HCT116 (cell line): Measurements from ENCODE around the gene CDIP1. TPM values are rescaled to one million over a fixed set of nuclear protein-coding genes. Genes with fewer than 3 reads are reported as not detected.

ENCODE experiments used
- ATAC-seq: fragments of 200-7000 bp; cut with Tn5 transposase; 2 replicates; pipeline ENCODE4 v1.9.1; 2020; ENCODE audit warnings: mild to moderate bottlenecking, moderate library complexity
- BruUV-seq: library from RNA; stranded (reverse); fragments of 400-500 nt; replicated peaks from 2 replicates; lab custom pipeline; 2021; lab: Mats Ljungman, UMichigan
- CTCF ChIA-PET: fragments of 300-600 bp; sonication (Branson Sonifier 250); formaldehyde crosslinking; loops from one replicate; lab custom pipeline; 2021; ENCODE audit warnings: antibody characterized with exemption; lab: Charles Lee
- POLR2A ChIA-PET: fragments of 300-600, 350-600 bp; sonication (Branson Sonifier 250); formaldehyde crosslinking; loops from one replicate; lab custom pipeline; 2021; ENCODE audit warnings: antibody characterized with exemption; lab: Charles Lee
- RAD21 ChIA-PET, 2 experiments: fragments of 300-600 bp; sonication (Branson Sonifier 250); formaldehyde crosslinking; loops; one replicate each; lab custom pipeline; 2023; ENCODE audit warnings: low total read pairs in 2 of 2; ENCODE audit not compliant: uncharacterized antibody in 2 of 2, unreplicated experiment in 2 of 2, low non-redundant PET in 1 of 2; lab: Charles Lee
- DNase-seq: peaks from one replicate; pipeline ENCODE4 v3.0.0-alpha.2; 2010; ENCODE audit warnings: low read depth, low spot score
- H2AFZ ChIP-seq: fragments of 200-600 bp; shearing (Covaris generic), sonication (generic); 2 replicates; pipeline ENCODE4 v1.6.1; 2017; ENCODE audit warnings: low read depth, mixed run types, mixed read lengths, antibody characterized with exemption, low read length; ENCODE audit not compliant: poor library complexity, severe bottlenecking
- H3K27ac ChIP-seq: 2 replicates; pipeline ENCODE4 v1.5.1; 2012; ENCODE audit warnings: low read depth, low read length
- H3K27me3 ChIP-seq: fragments of 200-600 bp; sonication (generic); 2 replicates; pipeline ENCODE4 v1.6.1; 2016; ENCODE audit warnings: mixed run types, low read length, mixed read lengths; ENCODE audit not compliant: insufficient read depth
- H3K36me3 ChIP-seq, 2 experiments: fragments of 200-500 bp in 1 of 2; fragments of 200-600 bp in 1 of 2; sonication (Bioruptor generic) in 1 of 2; sonication (generic) in 1 of 2; 2 replicates each; pipeline versions ENCODE4 v1.5.1 to v1.6.1; 2014 to 2016; ENCODE audit warnings: low read length in 2 of 2, inconsistent platforms in 1 of 2, mixed read lengths in 1 of 2, mixed run types in 1 of 2; ENCODE audit not compliant: insufficient read depth in 2 of 2, control insufficient read depth in 1 of 2
- H3K4me1 ChIP-seq, 2 experiments: fragments of 200-600 bp in 1 of 2; sonication (generic) in 1 of 2; 2 replicates each; pipeline versions ENCODE4 v1.5.1 to v1.6.1; 2012 to 2017; ENCODE audit warnings: low read length in 2 of 2, inconsistent platforms in 1 of 2, mild to moderate bottlenecking in 1 of 2, mixed read lengths in 1 of 2, mixed run types in 1 of 2, moderate library complexity in 1 of 2; ENCODE audit not compliant: insufficient read depth in 2 of 2, control insufficient read depth in 1 of 2
- H3K4me2 ChIP-seq: fragments of 200-600 bp; sonication (generic); 2 replicates; pipeline ENCODE4 v1.6.1; 2017; ENCODE audit warnings: mixed run types, low read length, mixed read lengths
- H3K4me3 ChIP-seq, 2 experiments: fragments of 200-600 bp in 1 of 2; sonication (generic) in 1 of 2; replicated peaks in 1 of 2; 2 replicates each; pipeline ENCODE4 v1.5.1; 2011 to 2016; ENCODE audit warnings: low read length in 2 of 2, control low read depth in 1 of 2, low read depth in 1 of 2, mild to moderate bottlenecking in 1 of 2, mixed read lengths in 1 of 2, mixed run types in 1 of 2
- H3K79me2 ChIP-seq: fragments of 200-600 bp; sonication (generic); 2 replicates; pipeline ENCODE4 v1.6.1; 2017; ENCODE audit warnings: mild to moderate bottlenecking, mixed run types, low read length, moderate library complexity, mixed read lengths; ENCODE audit not compliant: insufficient read depth
- H3K9ac ChIP-seq: fragments of 200-600 bp; sonication (generic); 2 replicates; pipeline ENCODE4 v1.6.1; 2016; ENCODE audit warnings: low read length, mixed read lengths
- H3K9me2 ChIP-seq: fragments of 200-600 bp; sonication (generic), shearing (Covaris generic); 2 replicates; pipeline ENCODE4 v1.6.1; 2017; ENCODE audit warnings: mixed run types, mild to moderate bottlenecking, moderate library complexity; ENCODE audit not compliant: insufficient read depth
- H3K9me3 ChIP-seq, 2 experiments: fragments of 200-500 bp in 1 of 2; fragments of 200-600 bp in 1 of 2; sonication (Bioruptor generic) in 1 of 2; sonication (generic) in 1 of 2; 2 replicates each; pipeline ENCODE4 v1.6.1; 2014 to 2017; ENCODE audit warnings: low read length in 2 of 2, mixed read lengths in 2 of 2, inconsistent platforms in 1 of 2, low read depth in 1 of 2, mild to moderate bottlenecking in 1 of 2, mixed run types in 1 of 2, moderate library complexity in 1 of 2; ENCODE audit not compliant: control insufficient read depth in 1 of 2, insufficient read depth in 1 of 2
- H4K20me1 ChIP-seq: fragments of 200-600 bp; sonication (generic), shearing (Covaris generic); 2 replicates; pipeline ENCODE4 v1.6.1; 2017; ENCODE audit warnings: mixed run types, mild to moderate bottlenecking, moderate library complexity; ENCODE audit not compliant: insufficient read depth
- CTCF ChIP-seq, 3 experiments: fragments of 200-600 bp in 1 of 3; sonication (generic) in 1 of 3; IDR thresholded peaks in 2 of 3; conservative IDR thresholded peaks in 1 of 3; 2 replicates each; pipeline ENCODE4 v1.5.1; 2012 to 2017; ENCODE audit warnings: low read depth in 2 of 3, low read length in 2 of 3, antibody characterized with exemption in 1 of 3, borderline replicate concordance in 1 of 3, control low read depth in 1 of 3, mild to moderate bottlenecking in 1 of 3, mixed read lengths in 1 of 3, mixed run types in 1 of 3, moderate library complexity in 1 of 3; ENCODE audit not compliant: insufficient read depth in 1 of 3
- EZH2phosphoT487 ChIP-seq: fragments of 200-600 bp; IDR thresholded peaks from 2 replicates; pipeline ENCODE4 v1.6.1; 2018; ENCODE audit warnings: antibody characterized with exemption, borderline replicate concordance
- FOSL1 ChIP-seq: IDR thresholded peaks from 2 replicates; pipeline ENCODE4 v1.6.1; 2012; ENCODE audit warnings: low read depth
- POLR2AphosphoS5 ChIP-seq: IDR thresholded peaks from 2 replicates; pipeline ENCODE4 v1.6.1; 2011; ENCODE audit warnings: mild to moderate bottlenecking, low read depth, low read length, moderate library complexity
- RAD21 ChIP-seq: IDR thresholded peaks from 2 replicates; pipeline ENCODE4 v1.6.1; 2012; ENCODE audit warnings: low read depth, mild to moderate bottlenecking
- SP1 ChIP-seq: IDR thresholded peaks from 2 replicates; pipeline ENCODE4 v1.6.1; 2012; ENCODE audit warnings: low read depth
- YY1 ChIP-seq: IDR thresholded peaks from 2 replicates; pipeline ENCODE4 v1.6.1; 2011; ENCODE audit warnings: low read length, low read depth, moderate library complexity, mild to moderate bottlenecking; ENCODE audit not compliant: insufficient replicate concordance; ENCODE audit errors: extremely low read depth
- ZFX ChIP-seq: fragments of 450-650 bp; IDR thresholded peaks from 2 replicates; pipeline ENCODE4 v1.6.1; 2017
- intact Hi-C: fragments of 100-400 bp; cut with micrococcal nuclease; formaldehyde crosslinking; loops from 2 replicates; pipeline ENCODE4 v1.10.0; 2022
- total RNA-seq: library from RNA; stranded (reverse); gene quantifications from one replicate; pipeline ENCODE4 v1.2.1, GENCODE V29; 2021; ENCODE audit not compliant: unreplicated experiment
- TF ChIP-seq, protein P1 (sequence below): IDR thresholded peaks from 2 replicates; pipeline ENCODE4 v1.6.1; 2012; ENCODE audit warnings: low read depth
- TF ChIP-seq, protein P2 (sequence below): IDR thresholded peaks from 2 replicates; pipeline ENCODE4 v1.6.1; 2012

CDIP1 gene
- total RNA-seq, 1 experiment from 2014 or later, result 7.2 TPM

GRCh38 chr16:4509420-4509819 is 29.2 kb downstream of the CDIP1 start:
- Histone ChIP-seq H2AFZ (no peak overlapping the region), H3K4me2 (no peak overlapping the region)
- ATAC-seq (no peak), DNase-seq (no peak)
- no TSS peak for BruUV-seq
- ChIA-PET RAD21 (no interaction called here), POLR2A (no interaction called here)
- TF ChIP-seq YY1 (no peak), CTCF (IDR thresholded peaks at IDR 0.05 in 2 of 3, conservative IDR thresholded peaks at IDR 0.05 in 1 of 3; ENCODE audit: borderline replicate concordance in 1 of 3, insufficient read depth in 1 of 3, low read depth in 2 of 3, low read length in 2 of 3) (no peak), FOSL1 (no peak), EZH2phosphoT487 (no peak), RAD21 (no peak), POLR2AphosphoS5 (no peak), ZFX (no peak), SP1 (no peak)
- TF ChIP-seq, protein P1, sequence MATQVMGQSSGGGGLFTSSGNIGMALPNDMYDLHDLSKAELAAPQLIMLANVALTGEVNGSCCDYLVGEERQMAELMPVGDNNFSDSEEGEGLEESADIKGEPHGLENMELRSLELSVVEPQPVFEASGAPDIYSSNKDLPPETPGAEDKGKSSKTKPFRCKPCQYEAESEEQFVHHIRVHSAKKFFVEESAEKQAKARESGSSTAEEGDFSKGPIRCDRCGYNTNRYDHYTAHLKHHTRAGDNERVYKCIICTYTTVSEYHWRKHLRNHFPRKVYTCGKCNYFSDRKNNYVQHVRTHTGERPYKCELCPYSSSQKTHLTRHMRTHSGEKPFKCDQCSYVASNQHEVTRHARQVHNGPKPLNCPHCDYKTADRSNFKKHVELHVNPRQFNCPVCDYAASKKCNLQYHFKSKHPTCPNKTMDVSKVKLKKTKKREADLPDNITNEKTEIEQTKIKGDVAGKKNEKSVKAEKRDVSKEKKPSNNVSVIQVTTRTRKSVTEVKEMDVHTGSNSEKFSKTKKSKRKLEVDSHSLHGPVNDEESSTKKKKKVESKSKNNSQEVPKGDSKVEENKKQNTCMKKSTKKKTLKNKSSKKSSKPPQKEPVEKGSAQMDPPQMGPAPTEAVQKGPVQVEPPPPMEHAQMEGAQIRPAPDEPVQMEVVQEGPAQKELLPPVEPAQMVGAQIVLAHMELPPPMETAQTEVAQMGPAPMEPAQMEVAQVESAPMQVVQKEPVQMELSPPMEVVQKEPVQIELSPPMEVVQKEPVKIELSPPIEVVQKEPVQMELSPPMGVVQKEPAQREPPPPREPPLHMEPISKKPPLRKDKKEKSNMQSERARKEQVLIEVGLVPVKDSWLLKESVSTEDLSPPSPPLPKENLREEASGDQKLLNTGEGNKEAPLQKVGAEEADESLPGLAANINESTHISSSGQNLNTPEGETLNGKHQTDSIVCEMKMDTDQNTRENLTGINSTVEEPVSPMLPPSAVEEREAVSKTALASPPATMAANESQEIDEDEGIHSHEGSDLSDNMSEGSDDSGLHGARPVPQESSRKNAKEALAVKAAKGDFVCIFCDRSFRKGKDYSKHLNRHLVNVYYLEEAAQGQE, result no peak
- TF ChIP-seq, protein P2, sequence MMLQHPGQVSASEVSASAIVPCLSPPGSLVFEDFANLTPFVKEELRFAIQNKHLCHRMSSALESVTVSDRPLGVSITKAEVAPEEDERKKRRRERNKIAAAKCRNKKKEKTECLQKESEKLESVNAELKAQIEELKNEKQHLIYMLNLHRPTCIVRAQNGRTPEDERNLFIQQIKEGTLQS, result no peak
- TF ChIP-seq, all 23 proteins: peak for 0
- Histone ChIP-seq H3K9me3 (no peaks in the 10 kb centered on the region), H3K9ac (no peak overlapping the region), H3K4me3 (no peak overlapping the region), H3K79me2 (peaks cover 13% of the 10 kb centered on the region), H3K27me3 (no peaks in the 10 kb centered on the region), H3K9me2 (no peaks in the 10 kb centered on the region), H3K36me3 (peaks cover 30 to 45% of the 10 kb centered on the region in 2 experiments), H3K4me1 (peaks cover 0 to 8% of the 10 kb centered on the region in 2 experiments; a peak in 1 of 4 replicates), H3K27ac (no peak overlapping the region), H4K20me1 (peaks cover 4% of the 10 kb centered on the region; the same call in 1 of the 2 replicates)
- CTCF ChIA-PET, result interaction anchor here (1.4 kb wide), 1 partner anchor 76 kb away, joined by 3 read pairs; no protein-coding TSS in a partner anchor
- intact Hi-C loops, result no loop called here
